Motor neuron (in vitro differentiated cells): ENCODE measurements around the gene CRMP1. TPM values are rescaled to one million over a fixed set of nuclear protein-coding genes. Genes with fewer than 3 reads are reported as not detected.
"Not testable (repeated sequence)": the region's sequence is repeated elsewhere in the genome, so short reads cannot be mapped to it uniquely, and the experiment has no call there.

Source experiments
- ATAC-seq, 8 experiments: fragments of 200-7000 bp; cut with Tn5 transposase; replicated peaks in 6 of 8; 2 replicates each; pipeline ENCODE4 v1.8.0; 2021; ENCODE audit warnings: mild to moderate bottlenecking in 8 of 8, moderate library complexity in 8 of 8
- H3K27ac ChIP-seq, 2 donors: fragments of 250-450 bp; sonication (Bioruptor Pico); 2 replicates each; pipeline ENCODE4 v1.9.0; 2021; ENCODE audit warnings: antibody characterized with exemption in 2 of 2, mild to moderate bottlenecking in 2 of 2, moderate library complexity in 1 of 2
- H3K4me1 ChIP-seq, 2 donors: fragments of 250-450 bp; sonication (Bioruptor Pico); replicated peaks in 1 of 2; 2 replicates each; pipeline ENCODE4 v1.6.1; 2021; ENCODE audit warnings: antibody characterized with exemption in 2 of 2, mild to moderate bottlenecking in 2 of 2, moderate library complexity in 1 of 2
- H3K4me3 ChIP-seq, 5 donors: fragments of 250-450 bp; sonication (Bioruptor Pico); 2 replicates each; pipeline ENCODE4 v1.9.0; 2021; ENCODE audit warnings: antibody characterized with exemption in 5 of 5, mild to moderate bottlenecking in 5 of 5, moderate library complexity in 4 of 5
- WGBS, 10 experiments: fragments of 450-650 bp; shearing (Covaris generic); methylation state at CpG; one replicate each; pipeline ENCODE4 v1.0.0; 2022; 5-methylcytosine and 5-hydroxymethylcytosine counted together
- in situ Hi-C, 9 experiments: fragments of 400-800 bp; cut with MboI; loops; one replicate each; pipeline ENCODE4 v1.15.0; 2021; ENCODE audit warnings: low sequenced_read_pairs in 9 of 9, low pct_unique_long_range_greater_than_20kb in 2 of 9; ENCODE audit not compliant: unreplicated experiment in 9 of 9
- total RNA-seq, 8 experiments: library from RNA; unstranded; fragments of 300-600 nt; gene quantifications; 2 replicates each; pipeline versions ENCODE4 v1.2.3 to v1.2.4, GENCODE V29; 2022

The CRMP1 gene
- total RNA-seq, 8 experiments from 2014 or later, result 3.9 to 468 (median 276) TPM

GRCh38 chr4:5816101-5816500 lies 76.8 kb downstream of the CRMP1 start:
- in situ Hi-C loops, result loop anchor here in 1 of 9 experiments (25.0 kb wide), 1 partner anchor 1329 kb away; no protein-coding TSS in a partner anchor
- peak in 1 of 8 experiments; percentile 6 for ATAC-seq
- Histone ChIP-seq H3K27ac (no peak overlapping the region), H3K4me1 (peaks cover 0 to 5% of the 10 kb centered on the region in 2 donors), H3K4me3 (no peak overlapping the region)
- 80 to 100% (median 100%) methylated on average over 1 to 3 of the region's 8 CpGs; no CpG with 5 or more reads in 5 of the 10 experiments for WGBS, 10 experiments

GRCh38 chr4:5815641-5816040 lies 77.2 kb downstream of the CRMP1 start:
- Histone ChIP-seq H3K27ac (no peak overlapping the region), H3K4me1 (peaks cover 0 to 5% of the 10 kb centered on the region in 2 donors), H3K4me3 (no peak overlapping the region)
- WGBS, 10 experiments, result 90 to 100% (median 93%) methylated on average over 2 to 5 of the region's 5 CpGs; no CpG with 5 or more reads in 7 of the 10 experiments
- in situ Hi-C loops, result loop anchor here in 1 of 9 experiments (25.0 kb wide), 1 partner anchor 1328 kb away; no protein-coding TSS in a partner anchor
- no peak for ATAC-seq

- in situ Hi-C loops, result loop anchor here in 1 of 9 experiments (25.0 kb wide), 1 partner anchor 1327 kb away; no protein-coding TSS in a partner anchor
- peaks cover 0 to 5% of the 10 kb centered on the region in 2 donors for H3K4me1 ChIP-seq
- no peak overlapping the region for H3K4me3 ChIP-seq
- no peak for ATAC-seq
- WGBS, 10 experiments, result 60 to 100% (median 100%) methylated on average over 1 to 3 of the region's 6 CpGs; no CpG with 5 or more reads in 6 of the 10 experiments
- no peak overlapping the region for H3K27ac ChIP-seq
Observed at GRCh38 chr4:5814421-5814820, 78.5 kb downstream of the CRMP1 start.

- Histone ChIP-seq H3K4me3 (no peak overlapping the region), H3K27ac (no peak overlapping the region), H3K4me1 (peaks cover 0 to 5% of the 10 kb centered on the region in 2 donors)
- WGBS, 10 experiments, result 88 to 100% (median 100%) methylated on average over 1 to 6 of the region's 7 CpGs; no CpG with 5 or more reads in 4 of the 10 experiments
- ATAC-seq, result no peak
- in situ Hi-C loops, result loop anchor here in 1 of 9 experiments (25.0 kb wide), 1 partner anchor 1327 kb away; no protein-coding TSS in a partner anchor
Observed at GRCh38 chr4:5813882-5814255, 79.0 kb downstream of the CRMP1 start.

- ATAC-seq, result peak; percentile 64 to 99 (median 82)
- in situ Hi-C loops, result loop anchor here in 1 of 9 experiments (25.0 kb wide), 1 partner anchor 1325 kb away; no protein-coding TSS in a partner anchor
- WGBS, 10 experiments, result 67 to 89% (median 80%) methylated on average over 3 to 5 of the region's 9 CpGs; no CpG with 5 or more reads in 4 of the 10 experiments
- no peak overlapping the region for H3K4me3 ChIP-seq
- peaks cover 0 to 5% of the 10 kb centered on the region in 2 donors for H3K4me1 ChIP-seq
- no peak overlapping the region for H3K27ac ChIP-seq
Observed at GRCh38 chr4:5812506-5813229, 80.2 kb downstream of the CRMP1 start.

GRCh38 chr4:5812057-5812456 lies 80.8 kb downstream of the CRMP1 start:
- not testable (repeated sequence) for H3K4me1 ChIP-seq, H3K27ac ChIP-seq, H3K4me3 ChIP-seq, ATAC-seq
- in situ Hi-C loops, result loop anchor here in 1 of 9 experiments (25.0 kb wide), 1 partner anchor 1325 kb away; no protein-coding TSS in a partner anchor
- 88 to 100% (median 100%) methylated on average over 1 to 3 of the region's 5 CpGs; no CpG with 5 or more reads in 7 of the 10 experiments for WGBS, 10 experiments

GRCh38 chr4:5810770-5811430 lies 82.0 kb downstream of the CRMP1 start:
- no peak overlapping the region for H3K4me3 ChIP-seq
- ATAC-seq, result no peak
- H3K4me1 ChIP-seq, result peaks cover 0 to 5% of the 10 kb centered on the region in 2 donors
- in situ Hi-C loops, result loop anchor here in 1 of 9 experiments (25.0 kb wide), 1 partner anchor 1324 kb away; no protein-coding TSS in a partner anchor
- 57 to 100% (median 91%) methylated on average over 1 to 7 of the region's 12 CpGs; no CpG with 5 or more reads in 2 of the 10 experiments for WGBS, 10 experiments
- H3K27ac ChIP-seq, result no peak overlapping the region

GRCh38 chr4:5810151-5810550 lies 82.7 kb downstream of the CRMP1 start:
- Histone ChIP-seq H3K4me3 (no peak overlapping the region), H3K27ac (no peak overlapping the region), H3K4me1 (no peaks in the 10 kb centered on the region)
- 57 to 100% (median 80%) methylated on average over 1 to 2 of the region's 3 CpGs; no CpG with 5 or more reads in 5 of the 10 experiments for WGBS, 10 experiments
- in situ Hi-C loops, result loop anchor here in 1 of 9 experiments (25.0 kb wide), 1 partner anchor 1323 kb away; no protein-coding TSS in a partner anchor
- ATAC-seq, result no peak

- 83 to 100% (median 90%) methylated on average over 1 to 6 of the region's 12 CpGs; no CpG with 5 or more reads in 4 of the 10 experiments for WGBS, 10 experiments
- no peak for ATAC-seq
- Histone ChIP-seq H3K4me3 (no peak overlapping the region), H3K4me1 (no peaks in the 10 kb centered on the region), H3K27ac (no peak overlapping the region)
- in situ Hi-C loops, result loop anchor here in 1 of 9 experiments (25.0 kb wide), 1 partner anchor 1322 kb away; no protein-coding TSS in a partner anchor
Observed at GRCh38 chr4:5809216-5809776, 83.6 kb downstream of the CRMP1 start.

- in situ Hi-C loops, result loop anchor here in 1 of 9 experiments (25.0 kb wide), 1 partner anchor 1321 kb away; no protein-coding TSS in a partner anchor
- H3K4me3 ChIP-seq, result no peak overlapping the region
- H3K27ac ChIP-seq, result no peak overlapping the region
- WGBS, 10 experiments, result 75 to 100% (median 92%) methylated on average over 1 to 4 of the region's 10 CpGs; no CpG with 5 or more reads in 4 of the 10 experiments
- no peaks in the 10 kb centered on the region for H3K4me1 ChIP-seq
- peak in 1 of 8 experiments; percentile 15 for ATAC-seq
Observed at GRCh38 chr4:5808081-5808741, 84.7 kb downstream of the CRMP1 start.

GRCh38 chr4:5805270-5805669 lies 87.6 kb downstream of the CRMP1 start:
- ATAC-seq, result no peak
- 92 to 96% methylated on average over 4 to 8 of the region's 11 CpGs; no CpG with 5 or more reads in 8 of the 10 experiments for WGBS, 10 experiments
- in situ Hi-C loops, result loop anchor here in 1 of 9 experiments (25.0 kb wide), 1 partner anchor 1318 kb away; no protein-coding TSS in a partner anchor
- Histone ChIP-seq H3K27ac (no peak overlapping the region), H3K4me3 (no peak overlapping the region), H3K4me1 (no peaks in the 10 kb centered on the region)

GRCh38 chr4:5804656-5805055 lies 88.2 kb downstream of the CRMP1 start:
- 60 to 100% (median 87%) methylated on average over 1 to 3 of the region's 14 CpGs; no CpG with 5 or more reads in 5 of the 10 experiments for WGBS, 10 experiments
- no peak overlapping the region for H3K4me3 ChIP-seq
- H3K4me1 ChIP-seq, result no peaks in the 10 kb centered on the region
- no peak overlapping the region for H3K27ac ChIP-seq
- in situ Hi-C loops, result loop anchor here in 1 of 9 experiments (25.0 kb wide), 1 partner anchor 1317 kb away; no protein-coding TSS in a partner anchor
- ATAC-seq, result no peak
